ENCODE data around the gene EMC9. TPM values are rescaled to one million over a fixed set of nuclear protein-coding genes. Genes with fewer than 3 reads are reported as not detected.

The EMC9 gene
- polyA plus RNA-seq, 2 of the 4 experiments (the other 2 are of a cell fraction): 21.5 to 48.5 TPM

DNA sequence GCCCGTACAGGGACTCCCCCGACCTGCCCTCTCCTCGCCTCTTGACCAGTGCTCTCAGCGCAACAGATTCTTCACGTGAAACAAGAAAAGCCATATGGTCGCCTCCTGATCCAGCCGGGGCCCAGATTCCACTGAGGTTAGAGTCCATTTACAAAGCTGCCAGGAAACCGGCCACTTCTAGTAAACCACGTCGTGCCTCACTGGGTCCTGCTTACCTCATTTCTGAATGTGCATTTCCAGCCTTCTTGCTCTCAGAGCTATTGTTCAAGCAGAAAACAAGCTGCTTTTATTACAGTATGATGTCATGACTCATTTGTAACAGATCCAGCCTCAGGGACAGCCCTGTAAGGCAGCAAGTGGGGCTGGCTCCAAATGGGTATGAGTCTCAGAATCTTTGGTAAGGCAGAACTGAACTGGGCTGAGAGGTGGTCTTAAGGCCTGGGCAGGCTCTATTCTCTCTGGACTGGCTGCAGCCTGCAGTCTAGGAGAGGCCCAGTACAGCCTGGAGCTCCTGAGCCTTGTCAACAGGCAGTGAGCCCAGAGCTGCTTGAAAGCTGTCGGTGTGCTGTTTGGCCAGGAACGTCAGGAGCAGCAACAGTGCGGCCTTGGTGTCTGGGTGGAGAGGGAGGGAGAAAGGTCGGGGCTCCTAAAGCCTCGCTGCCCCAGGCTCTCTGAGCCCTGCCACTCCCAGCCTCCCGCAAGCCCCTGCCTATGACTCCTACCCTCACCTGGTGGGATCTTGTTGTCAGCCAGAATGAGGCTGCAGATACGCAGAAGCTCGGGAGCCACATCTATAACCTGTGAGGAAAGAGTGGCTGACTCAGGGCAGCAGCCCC lies 38.8 kb upstream of the EMC9 start:
- ChIA-PET CTCF (interaction anchor here (0.5 to 8.0 kb wide), 8 partner anchors 9 to 60 kb away, joined by 3 to 64 read pairs (median 4); partner anchors contain the start of genes IRF9, MDP1 and PSME2), POLR2A (interaction anchor here (0.9 to 1.9 kb wide), 3 partner anchors 9 to 19 kb away, joined by 3 to 9 read pairs (median 5); partner anchors contain the start of genes IPO4, IRF9 and TM9SF1)
- Histone ChIP-seq H3K4me3 (no peak overlapping the region), H3K9me3 (no peaks in the 10 kb centered on the region), H3K4me2 (no peak overlapping the region), H3K27ac (no peak overlapping the region), H3K4me1 (no peaks in the 10 kb centered on the region)
- DNase-seq (ENCODE audit: low read depth in 1 of 2, low spot score in 1 of 2): no peak
- 90% methylated on average over 18 of the region's 18 CpGs for WGBS (ENCODE audit: missing lambda C conversion rate)
- no peak for FAIRE-seq
- 0 out of 6 replicates have a peak, but pooled peaks of 1 of the 2 experiments have one; percentile 3 for ATAC-seq
- TF ChIP-seq ZSCAN20 (CRISPR knock-in tag; IDR thresholded peaks at IDR 0.05) (no peak), SMC3 (IDR thresholded peaks at IDR 0.05) (no peak), EHF (CRISPR knock-in tag; IDR thresholded peaks at IDR 0.05) (no peak), FOSL2 (IDR thresholded peaks at IDR 0.05) (no peak), FOSL2 (CRISPR knock-in tag; IDR thresholded peaks at IDR 0.05) (no peak), ESRRA (IDR thresholded peaks at IDR 0.05; ENCODE audit: borderline replicate concordance, low read length) (no peak), NFE2L2 (conservative IDR thresholded peaks at IDR 0.05; ENCODE audit: low read length) (no peak), RCOR1 (IDR thresholded peaks at IDR 0.05; ENCODE audit: low read depth, low read length) (no peak), JUNB (IDR thresholded peaks at IDR 0.05) (no peak), HDAC2 (IDR thresholded peaks at IDR 0.05) (no peak), EHMT2 (IDR thresholded peaks at IDR 0.05; ENCODE audit: low read depth) (no peak), POLR2A (IDR thresholded peaks at IDR 0.05; ENCODE audit: low read length) (no peak)
- TF ChIP-seq, protein P1, sequence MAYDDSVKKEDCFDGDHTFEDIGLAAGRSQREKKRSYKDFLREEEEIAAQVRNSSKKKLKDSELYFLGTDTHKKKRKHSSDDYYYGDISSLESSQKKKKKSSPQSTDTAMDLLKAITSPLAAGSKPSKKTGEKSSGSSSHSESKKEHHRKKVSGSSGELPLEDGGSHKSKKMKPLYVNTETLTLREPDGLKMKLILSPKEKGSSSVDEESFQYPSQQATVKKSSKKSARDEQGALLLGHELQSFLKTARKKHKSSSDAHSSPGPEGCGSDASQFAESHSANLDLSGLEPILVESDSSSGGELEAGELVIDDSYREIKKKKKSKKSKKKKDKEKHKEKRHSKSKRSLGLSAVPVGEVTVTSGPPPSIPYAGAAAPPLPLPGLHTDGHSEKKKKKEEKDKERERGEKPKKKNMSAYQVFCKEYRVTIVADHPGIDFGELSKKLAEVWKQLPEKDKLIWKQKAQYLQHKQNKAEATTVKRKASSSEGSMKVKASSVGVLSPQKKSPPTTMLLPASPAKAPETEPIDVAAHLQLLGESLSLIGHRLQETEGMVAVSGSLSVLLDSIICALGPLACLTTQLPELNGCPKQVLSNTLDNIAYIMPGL (CRISPR knock-in tag; IDR thresholded peaks at IDR 0.05; ENCODE audit: borderline replicate concordance): no peak

DNA sequence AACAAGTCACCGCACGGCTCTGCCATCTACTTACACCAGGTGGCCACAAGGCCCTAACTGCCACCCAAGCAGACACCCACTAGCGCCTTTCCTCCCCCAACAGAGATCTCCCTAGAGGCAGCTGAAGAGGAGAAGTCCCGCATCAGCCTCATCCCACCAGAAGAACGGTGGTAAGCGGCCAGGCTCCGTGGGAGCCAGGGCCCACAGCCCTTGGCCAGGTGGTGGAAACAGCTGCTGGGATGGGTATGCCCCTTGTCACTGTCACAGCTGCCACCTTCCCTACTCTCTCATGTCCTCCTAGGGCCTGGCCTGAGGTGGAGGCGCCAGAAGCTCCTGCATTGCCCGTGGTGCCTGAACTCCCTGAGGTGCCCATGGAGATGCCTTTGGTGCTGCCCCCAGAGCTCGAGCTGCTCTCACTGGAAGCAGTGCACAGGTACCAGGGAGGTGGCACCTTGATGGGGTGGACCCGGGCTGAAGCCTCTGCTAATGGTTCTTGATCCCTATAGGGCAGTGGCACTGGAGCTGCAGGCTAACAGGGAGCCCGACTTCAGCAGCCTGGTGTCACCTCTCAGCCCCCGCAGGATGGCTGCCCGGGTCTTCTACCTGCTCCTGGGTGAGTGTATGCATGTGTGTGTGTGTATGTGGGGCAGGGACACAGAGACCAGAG lies 38.0 kb upstream of the EMC9 start:
- TF ChIP-seq EP300 (IDR thresholded peaks at IDR 0.05) (no peak), RCOR1 (IDR thresholded peaks at IDR 0.05; ENCODE audit: low read depth, low read length) (no peak)
- TF ChIP-seq, protein P2, sequence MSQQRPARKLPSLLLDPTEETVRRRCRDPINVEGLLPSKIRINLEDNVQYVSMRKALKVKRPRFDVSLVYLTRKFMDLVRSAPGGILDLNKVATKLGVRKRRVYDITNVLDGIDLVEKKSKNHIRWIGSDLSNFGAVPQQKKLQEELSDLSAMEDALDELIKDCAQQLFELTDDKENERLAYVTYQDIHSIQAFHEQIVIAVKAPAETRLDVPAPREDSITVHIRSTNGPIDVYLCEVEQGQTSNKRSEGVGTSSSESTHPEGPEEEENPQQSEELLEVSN (IDR thresholded peaks at IDR 0.05; ENCODE audit: borderline replicate concordance, low read depth): no peak
- WGBS (ENCODE audit: missing lambda C conversion rate): 96% methylated on average over 12 of the region's 14 CpGs
- DNase-seq (ENCODE audit: low read depth in 1 of 2, low spot score in 1 of 2) (no peak), FAIRE-seq (no peak), ATAC-seq (peak in 1 of 2 experiments; percentile 1; a peak in 1 of 6 replicates)
- no peaks in the 10 kb centered on the region for H3K4me1 ChIP-seq
- no peak overlapping the region for H3K4me3 ChIP-seq
- ChIA-PET CTCF (interaction anchor here (1.1 to 8.0 kb wide), 3 partner anchors 8 to 19 kb away, joined by 4 to 64 read pairs (median 4); partner anchors contain the start of gene IRF9), POLR2A (interaction anchor here (1.7 to 1.9 kb wide), 2 partner anchors 9 to 18 kb away, joined by 5 to 9 read pairs; partner anchors contain the start of genes IPO4 and IRF9)
- H3K9me3 ChIP-seq: no peaks in the 10 kb centered on the region
- no peak overlapping the region for H3K27ac ChIP-seq
- no peak overlapping the region for H3K4me2 ChIP-seq

DNA sequence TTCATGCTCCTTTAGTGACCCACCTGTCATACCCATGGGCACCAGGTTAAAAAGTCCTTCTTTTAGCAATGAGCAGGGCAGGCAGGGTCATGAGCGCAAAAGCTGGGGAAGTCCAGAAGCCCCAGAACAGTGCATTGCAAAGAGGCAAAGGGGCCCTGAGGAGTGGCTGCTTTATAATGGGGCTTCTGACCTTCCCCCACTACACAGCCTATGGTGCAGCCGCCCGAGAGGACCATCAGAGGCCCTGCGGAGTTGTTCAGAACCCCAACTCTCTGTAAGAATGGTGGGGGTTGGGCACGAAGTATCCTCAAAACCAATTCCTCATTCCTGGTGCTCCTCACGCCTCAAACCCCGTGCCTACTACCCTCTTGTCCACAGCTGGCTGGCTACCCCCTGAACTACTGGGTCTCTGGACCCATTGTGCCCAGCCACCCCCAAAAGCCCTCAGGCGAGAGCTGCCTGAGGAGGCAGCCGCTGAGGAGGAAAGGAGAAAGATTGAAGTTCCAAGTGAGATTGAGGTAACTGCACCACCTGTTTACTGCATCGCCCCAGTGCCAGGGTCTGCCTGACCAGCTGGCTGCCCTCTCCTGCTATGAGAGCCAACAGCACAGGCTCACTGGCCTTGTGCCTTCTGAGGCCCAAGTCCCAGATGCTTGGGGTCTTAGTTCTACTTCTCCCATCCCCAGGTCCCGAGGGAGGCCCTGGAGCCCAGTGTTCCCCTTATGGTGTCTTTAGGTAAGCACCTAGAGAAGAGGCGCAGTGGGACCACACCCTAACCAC lies 37.2 kb upstream of the EMC9 start:
- DNase-seq (ENCODE audit: low read depth in 1 of 2, low spot score in 1 of 2): no peak
- ATAC-seq: no peak
- TF ChIP-seq CHD4 (IDR thresholded peaks at IDR 0.05; ENCODE audit: borderline replicate concordance): no peak
- no peak for TF ChIP-seq EHMT2 (IDR thresholded peaks at IDR 0.05; ENCODE audit: low read depth)
- no peak for TF ChIP-seq CBX8 (IDR thresholded peaks at IDR 0.05)
- TF ChIP-seq MAFK (IDR thresholded peaks at IDR 0.05; ENCODE audit: partially characterized antibody): no peak
- TF ChIP-seq RNF2 (IDR thresholded peaks at IDR 0.05; ENCODE audit: borderline replicate concordance, low read depth): no peak
- TF ChIP-seq, protein P3, sequence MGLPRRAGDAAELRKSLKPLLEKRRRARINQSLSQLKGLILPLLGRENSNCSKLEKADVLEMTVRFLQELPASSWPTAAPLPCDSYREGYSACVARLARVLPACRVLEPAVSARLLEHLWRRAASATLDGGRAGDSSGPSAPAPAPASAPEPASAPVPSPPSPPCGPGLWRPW (IDR thresholded peaks at IDR 0.05): no peak
- no peak for TF ChIP-seq ESRRA (IDR thresholded peaks at IDR 0.05; ENCODE audit: borderline replicate concordance, low read length)
- no peak for TF ChIP-seq TFCP2L1 (CRISPR knock-in tag; IDR thresholded peaks at IDR 0.05)
- TF ChIP-seq JUNB (IDR thresholded peaks at IDR 0.05): no peak
- TF ChIP-seq, protein P2 (IDR thresholded peaks at IDR 0.05; ENCODE audit: borderline replicate concordance, low read depth): no peak
- no peak for TF ChIP-seq FOSL2 (IDR thresholded peaks at IDR 0.05)
- TF ChIP-seq FOSL2 (CRISPR knock-in tag; IDR thresholded peaks at IDR 0.05): no peak
- no peaks in the 10 kb centered on the region for H3K9me3 ChIP-seq
- FAIRE-seq: no peak
- WGBS (ENCODE audit: missing lambda C conversion rate): 88% methylated on average over 12 of the region's 12 CpGs
- no peak overlapping the region for H3K4me3 ChIP-seq
- ChIA-PET POLR2A (interaction anchor here (1.7 to 1.9 kb wide), 2 partner anchors 10 to 18 kb away, joined by 5 to 9 read pairs; partner anchors contain the start of genes IPO4 and IRF9), CTCF (interaction anchor here (1.1 to 8.0 kb wide), 3 partner anchors 8 to 18 kb away, joined by 4 to 64 read pairs (median 4); partner anchors contain the start of gene IRF9)
- no peak overlapping the region for H3K27ac ChIP-seq
- H3K4me2 ChIP-seq: no peak overlapping the region
- no peaks in the 10 kb centered on the region for H3K4me1 ChIP-seq

Measured in A549 (cell line).